ENCODE results near the gene PAWR. TPM values are rescaled to one million over a fixed set of nuclear protein-coding genes. Genes with fewer than 3 reads are reported as not detected.
A peak's percentile ranks its signal among the peaks of the same experiment; 100 is the strongest.

The PAWR gene
- total and polyA plus RNA-seq, 2 of the 13 experiments (the other 11 are each of a cell fraction or from before 2014, with no cell fraction given), result 29.1 to 36.1 TPM

- TF ChIP-seq, protein P1, sequence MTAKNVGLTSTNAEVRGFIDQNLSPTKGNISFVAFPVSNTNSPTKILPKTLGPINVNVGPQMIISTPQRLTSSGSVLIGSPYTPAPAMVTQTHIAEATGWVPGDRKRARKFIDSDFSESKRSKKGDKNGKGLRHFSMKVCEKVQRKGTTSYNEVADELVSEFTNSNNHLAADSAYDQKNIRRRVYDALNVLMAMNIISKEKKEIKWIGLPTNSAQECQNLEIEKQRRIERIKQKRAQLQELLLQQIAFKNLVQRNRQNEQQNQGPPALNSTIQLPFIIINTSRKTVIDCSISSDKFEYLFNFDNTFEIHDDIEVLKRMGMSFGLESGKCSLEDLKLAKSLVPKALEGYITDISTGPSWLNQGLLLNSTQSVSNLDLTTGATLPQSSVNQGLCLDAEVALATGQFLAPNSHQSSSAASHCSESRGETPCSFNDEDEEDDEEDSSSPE (CRISPR knock-in tag; IDR thresholded peaks at IDR 0.05), result no peak
- no peak for TF ChIP-seq ZNF567 (CRISPR knock-in tag; IDR thresholded peaks at IDR 0.05; ENCODE audit: borderline replicate concordance)
- no peak for TF ChIP-seq ZNF282 (IDR thresholded peaks at IDR 0.05; ENCODE audit: partially characterized antibody)
- TF ChIP-seq KDM6A (CRISPR knock-in tag; IDR thresholded peaks at IDR 0.05; ENCODE audit: low read depth), result peak; percentile 73; the same call in 1 of the 2 replicates
- no peak for TF ChIP-seq USF2 (IDR thresholded peaks at IDR 0.05; ENCODE audit: low read depth, low read length)
- no peak for TF ChIP-seq USF2 (CRISPR knock-in tag; IDR thresholded peaks at IDR 0.05; ENCODE audit: borderline replicate concordance)
- TF ChIP-seq ZBTB44 (CRISPR knock-in tag; IDR thresholded peaks at IDR 0.05), result 0 out of 2 replicates have a peak, but pooled peaks have one; percentile 4
- 0 out of 2 replicates have a peak, but pooled peaks have one; percentile 52 for TF ChIP-seq ZNF878 (CRISPR knock-in tag; IDR thresholded peaks at IDR 0.05)
- no peak for TF ChIP-seq ZSCAN31 (CRISPR knock-in tag; IDR thresholded peaks at IDR 0.05; ENCODE audit: low read depth)
- TF ChIP-seq ZBTB7A (CRISPR knock-in tag; IDR thresholded peaks at IDR 0.05), result no peak
- no peak; the same call in 1 of the 2 replicates for TF ChIP-seq HNF1A (IDR thresholded peaks at IDR 0.05; ENCODE audit: low read depth)
- no peak for TF ChIP-seq HNF1A (CRISPR knock-in tag; IDR thresholded peaks at IDR 0.05; ENCODE audit: borderline replicate concordance)
- TF ChIP-seq ZNF879 (CRISPR knock-in tag; IDR thresholded peaks at IDR 0.05), result no peak
- TF ChIP-seq TAF15 (IDR thresholded peaks at IDR 0.05; ENCODE audit: low read depth, low read length, poor library complexity, severe bottlenecking), result no peak
- TF ChIP-seq ARHGAP35 (CRISPR knock-in tag; IDR thresholded peaks at IDR 0.05; ENCODE audit: borderline replicate concordance), result no peak
- TF ChIP-seq, protein P2, sequence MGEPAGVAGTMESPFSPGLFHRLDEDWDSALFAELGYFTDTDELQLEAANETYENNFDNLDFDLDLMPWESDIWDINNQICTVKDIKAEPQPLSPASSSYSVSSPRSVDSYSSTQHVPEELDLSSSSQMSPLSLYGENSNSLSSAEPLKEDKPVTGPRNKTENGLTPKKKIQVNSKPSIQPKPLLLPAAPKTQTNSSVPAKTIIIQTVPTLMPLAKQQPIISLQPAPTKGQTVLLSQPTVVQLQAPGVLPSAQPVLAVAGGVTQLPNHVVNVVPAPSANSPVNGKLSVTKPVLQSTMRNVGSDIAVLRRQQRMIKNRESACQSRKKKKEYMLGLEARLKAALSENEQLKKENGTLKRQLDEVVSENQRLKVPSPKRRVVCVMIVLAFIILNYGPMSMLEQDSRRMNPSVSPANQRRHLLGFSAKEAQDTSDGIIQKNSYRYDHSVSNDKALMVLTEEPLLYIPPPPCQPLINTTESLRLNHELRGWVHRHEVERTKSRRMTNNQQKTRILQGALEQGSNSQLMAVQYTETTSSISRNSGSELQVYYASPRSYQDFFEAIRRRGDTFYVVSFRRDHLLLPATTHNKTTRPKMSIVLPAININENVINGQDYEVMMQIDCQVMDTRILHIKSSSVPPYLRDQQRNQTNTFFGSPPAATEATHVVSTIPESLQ (CRISPR knock-in tag; conservative IDR thresholded peaks at IDR 0.05), result no peak; the same call in 1 of the 2 replicates
Measured at GRCh38 chr12:79547735-79548609, 142.8 kb downstream of the PAWR start (continued).
